HFFc6 (cell line): ENCODE results near the gene PUDP. TPM values are rescaled to one million over a fixed set of nuclear protein-coding genes. Genes with fewer than 3 reads are reported as not detected.
"Not testable (repeated sequence)": the region's sequence is repeated elsewhere in the genome, so short reads cannot be mapped to it uniquely, and the experiment has no call there.

Source experiments
- DNase-seq: peaks from one replicate; pipeline ENCODE4 v3.0.0-alpha.2; 2018
- H3K27ac Mint-ChIP-seq: 2 replicates; pipeline ENCODE4 v1.8.0; 2020; ENCODE audit warnings: mild to moderate bottlenecking, mixed read lengths
- H3K27me3 Mint-ChIP-seq: 2 replicates; pipeline ENCODE4 v1.8.0; 2021; ENCODE audit warnings: mild to moderate bottlenecking, moderate library complexity, mixed read lengths; ENCODE audit not compliant: insufficient read depth
- H3K36me3 Mint-ChIP-seq: 2 replicates; pipeline ENCODE4 v1.8.0; 2021; ENCODE audit warnings: low read depth, mixed read lengths
- H3K4me1 Mint-ChIP-seq: 2 replicates; pipeline ENCODE4 v1.8.0; 2020; ENCODE audit warnings: low read depth, mixed read lengths
- H3K4me3 Mint-ChIP-seq: 2 replicates; pipeline ENCODE4 v1.8.0; 2020; ENCODE audit warnings: mild to moderate bottlenecking, moderate library complexity, mixed read lengths
- H3K9me3 Mint-ChIP-seq: 2 replicates; pipeline ENCODE4 v1.8.0; 2020; ENCODE audit warnings: mild to moderate bottlenecking, mixed read lengths
- total RNA-seq, 6 experiments: library from RNA; stranded (reverse); fragmentation: NEBNext Ultra II Directional; extraction: Animal tissue kit (Norgen Biotek cat#: 25700); gene quantifications; 2 replicates in 1 of 6; 3 replicates in 5 of 6; pipeline ENCODE4 v1.2.3, GENCODE V29; 2021
- TF ChIP-seq, protein P1 (sequence below): fragments of 200-600 bp; sonication (generic); IDR thresholded peaks from 2 replicates; pipeline ENCODE4 v1.5.0; 2021; ENCODE audit warnings: antibody characterized with exemption, mild to moderate bottlenecking

Gene PUDP
- total RNA-seq, 6 experiments from 2014 or later: 23.6 to 30.9 (median 25.9) TPM

DNA sequence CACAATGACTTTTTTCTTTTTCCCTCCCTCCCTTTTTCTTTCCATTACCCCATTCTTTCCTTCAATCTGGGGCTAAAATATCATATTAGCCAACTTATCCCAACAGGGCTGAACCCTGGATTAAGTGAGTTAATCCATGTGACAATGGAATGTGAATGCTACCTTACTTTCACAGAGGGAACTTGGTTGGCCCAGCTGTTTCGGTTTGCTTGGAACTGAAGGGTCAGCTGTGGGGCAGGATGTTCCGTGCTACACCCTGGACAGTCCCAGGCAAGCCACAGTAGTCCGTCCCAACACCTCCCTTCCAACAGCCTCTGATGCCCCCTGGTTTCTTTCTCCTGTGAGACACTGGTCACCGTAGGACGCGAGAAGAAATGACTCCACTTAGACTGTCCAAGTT is 95.4 kb downstream of the PUDP start:
- DNase-seq: no peak
- H3K9me3 Mint-ChIP-seq: no peaks in the 10 kb centered on the region
- no peaks in the 10 kb centered on the region for H3K4me1 Mint-ChIP-seq
- H3K36me3 Mint-ChIP-seq: peaks cover 18% of the 10 kb centered on the region
- no peaks in the 10 kb centered on the region for H3K27me3 Mint-ChIP-seq
- TF ChIP-seq, protein P1, sequence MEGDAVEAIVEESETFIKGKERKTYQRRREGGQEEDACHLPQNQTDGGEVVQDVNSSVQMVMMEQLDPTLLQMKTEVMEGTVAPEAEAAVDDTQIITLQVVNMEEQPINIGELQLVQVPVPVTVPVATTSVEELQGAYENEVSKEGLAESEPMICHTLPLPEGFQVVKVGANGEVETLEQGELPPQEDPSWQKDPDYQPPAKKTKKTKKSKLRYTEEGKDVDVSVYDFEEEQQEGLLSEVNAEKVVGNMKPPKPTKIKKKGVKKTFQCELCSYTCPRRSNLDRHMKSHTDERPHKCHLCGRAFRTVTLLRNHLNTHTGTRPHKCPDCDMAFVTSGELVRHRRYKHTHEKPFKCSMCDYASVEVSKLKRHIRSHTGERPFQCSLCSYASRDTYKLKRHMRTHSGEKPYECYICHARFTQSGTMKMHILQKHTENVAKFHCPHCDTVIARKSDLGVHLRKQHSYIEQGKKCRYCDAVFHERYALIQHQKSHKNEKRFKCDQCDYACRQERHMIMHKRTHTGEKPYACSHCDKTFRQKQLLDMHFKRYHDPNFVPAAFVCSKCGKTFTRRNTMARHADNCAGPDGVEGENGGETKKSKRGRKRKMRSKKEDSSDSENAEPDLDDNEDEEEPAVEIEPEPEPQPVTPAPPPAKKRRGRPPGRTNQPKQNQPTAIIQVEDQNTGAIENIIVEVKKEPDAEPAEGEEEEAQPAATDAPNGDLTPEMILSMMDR: no peak
- no peak overlapping the region for H3K27ac Mint-ChIP-seq
- H3K4me3 Mint-ChIP-seq: no peak overlapping the region

DNA sequence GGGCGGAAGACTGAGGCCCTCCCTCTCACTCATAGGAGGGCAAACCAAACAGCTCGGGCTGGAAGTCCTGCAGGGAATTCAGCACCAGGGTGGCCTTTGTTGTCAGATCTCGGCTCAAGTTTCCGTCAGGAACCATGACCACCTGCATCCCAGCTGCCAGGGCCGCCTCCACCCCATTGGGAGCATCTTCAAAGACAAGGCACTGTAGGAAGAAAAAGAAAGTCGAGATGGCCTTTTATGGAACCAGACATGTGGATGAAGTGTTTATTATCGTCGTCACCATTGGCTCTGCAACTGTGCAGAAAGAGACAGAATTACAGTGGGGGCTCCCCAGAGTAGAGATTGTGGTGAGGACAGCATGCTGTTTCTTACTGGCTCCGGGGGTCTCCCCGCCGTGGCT is 97.7 kb downstream of the PUDP start:
- peaks cover 10% of the 10 kb centered on the region; the same call in 1 of the 2 replicates for H3K36me3 Mint-ChIP-seq
- H3K27ac Mint-ChIP-seq: no peak overlapping the region
- no peak overlapping the region for H3K4me3 Mint-ChIP-seq
- DNase-seq: no peak
- TF ChIP-seq, protein P1: no peak
- H3K4me1 Mint-ChIP-seq: peaks cover 5% of the 10 kb centered on the region
- no peaks in the 10 kb centered on the region for H3K27me3 Mint-ChIP-seq
- H3K9me3 Mint-ChIP-seq: no peaks in the 10 kb centered on the region

DNA sequence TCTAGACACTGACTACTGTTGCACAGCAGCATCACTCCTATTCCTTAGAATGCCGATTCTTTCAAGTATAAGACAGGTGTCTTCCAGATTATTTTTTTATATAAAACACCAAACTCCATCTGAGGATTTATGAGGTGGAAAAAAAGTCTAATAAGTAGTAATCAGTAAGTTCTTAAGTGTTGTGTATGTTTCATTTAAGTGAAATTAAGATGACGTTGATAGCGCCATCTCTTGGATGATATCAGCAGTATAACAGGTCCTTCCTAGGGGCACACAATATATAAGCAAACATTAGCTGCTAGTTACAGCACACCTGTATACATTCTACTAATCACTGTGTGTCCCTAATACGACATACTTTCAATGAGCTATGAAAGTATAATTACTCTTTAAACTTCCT is 100.0 kb downstream of the PUDP start:
- Mint-ChIP-seq H3K27me3 (no peaks in the 10 kb centered on the region), H3K4me3 (no peak overlapping the region), H3K4me1 (peaks cover 24% of the 10 kb centered on the region), H3K9me3 (no peaks in the 10 kb centered on the region), H3K27ac (no peak overlapping the region), H3K36me3 (peaks cover 10% of the 10 kb centered on the region; the same call in 1 of the 2 replicates)
- no peak for DNase-seq
- TF ChIP-seq, protein P1: peak; percentile 9; the same call in 1 of the 2 replicates

GRCh38 chrX:7045238-7045955 is 102.6 kb downstream of the PUDP start:
- peaks cover 11% of the 10 kb centered on the region for H3K36me3 Mint-ChIP-seq
- TF ChIP-seq, protein P1: no peak
- H3K4me3 Mint-ChIP-seq: peak overlapping the region; percentile 58; the same call in 1 of the 2 replicates
- peak overlapping the region; percentile 68 for H3K27ac Mint-ChIP-seq
- H3K4me1 Mint-ChIP-seq: peaks cover 47% of the 10 kb centered on the region
- H3K9me3 Mint-ChIP-seq: no peaks in the 10 kb centered on the region
- DNase-seq: no peak
- peaks cover 1% of the 10 kb centered on the region; the same call in 1 of the 2 replicates for H3K27me3 Mint-ChIP-seq

DNA sequence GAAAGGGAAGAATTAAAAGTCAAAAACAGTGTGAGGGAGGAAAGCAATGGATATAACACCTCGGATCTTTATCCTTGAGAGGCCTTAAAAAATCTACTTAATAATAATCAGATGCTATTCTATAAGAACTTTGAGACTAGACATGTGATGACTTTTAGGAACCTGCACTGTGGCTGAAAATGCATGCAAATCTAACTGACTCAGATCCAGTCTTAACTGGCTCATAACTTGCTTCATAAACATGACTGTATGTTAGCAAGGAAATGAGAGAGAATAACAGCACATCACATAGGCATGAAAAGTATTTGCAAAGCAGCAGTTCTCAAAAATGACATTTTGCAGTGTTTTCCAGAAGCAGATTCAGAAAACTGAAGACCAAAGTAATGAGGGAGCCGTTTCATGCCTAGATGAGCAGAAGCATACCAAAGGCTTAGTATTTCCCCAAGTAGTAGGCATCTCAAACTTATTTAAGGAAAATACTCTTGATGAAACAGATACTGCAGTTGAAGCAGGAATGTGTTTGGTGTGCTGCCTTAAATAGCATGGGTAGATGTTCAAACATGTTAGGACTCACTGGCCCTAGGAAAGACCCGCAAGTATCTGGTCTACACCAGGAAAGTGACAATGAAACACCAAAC is 104.0 kb downstream of the PUDP start:
- DNase-seq: peak; percentile 73
- Mint-ChIP-seq H3K4me3 (peak overlapping the region; percentile 38), H3K27ac (peak overlapping the region; percentile 88), H3K4me1 (peaks cover 47% of the 10 kb centered on the region), H3K36me3 (peaks cover 11% of the 10 kb centered on the region)
- H3K27me3 Mint-ChIP-seq, H3K9me3 Mint-ChIP-seq: not testable (repeated sequence)

DNA sequence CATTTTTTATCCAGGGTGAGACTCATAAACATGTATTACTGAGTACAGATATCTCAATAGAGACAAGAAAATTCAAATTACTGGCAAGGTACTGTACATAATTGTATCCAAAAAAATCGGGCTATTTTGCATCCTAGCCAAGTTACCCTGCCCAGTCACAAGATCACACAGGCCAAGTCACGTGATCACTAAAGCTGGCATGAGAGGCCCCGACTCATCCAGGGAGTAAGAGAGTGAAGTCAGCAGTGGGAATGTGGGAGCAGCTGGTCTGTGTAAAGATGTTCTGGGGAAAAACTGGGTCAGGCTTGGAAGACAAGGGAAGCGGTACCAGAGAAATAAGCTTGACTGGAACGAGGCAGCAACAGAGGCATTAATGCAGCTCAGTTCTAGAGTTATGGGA is 119.7 kb downstream of the PUDP start:
- no peak for DNase-seq
- Mint-ChIP-seq H3K27me3 (peaks cover 2% of the 10 kb centered on the region; the same call in 1 of the 2 replicates), H3K36me3 (no peaks in the 10 kb centered on the region), H3K27ac (no peak overlapping the region), H3K9me3 (no peaks in the 10 kb centered on the region), H3K4me3 (no peak overlapping the region), H3K4me1 (peaks cover 11% of the 10 kb centered on the region)
- TF ChIP-seq, protein P1: no peak
